HG03354 (cell line): ENCODE data around the gene FSCN2.

ENCODE experiments used
- ATAC-seq: cut with Tn5 transposase; IDR thresholded peaks from one replicate; pipeline ENCODE4 v1.9.1; 2021; ENCODE audit warnings: mild to moderate bottlenecking; ENCODE audit not compliant: unreplicated experiment, poor library complexity, severe bottlenecking

FSCN2 gene

GRCh38 chr17:81551458-81552243 is 23.5 kb downstream of the FSCN2 start:
- ATAC-seq, result peak; percentile 3

- ATAC-seq, result peak; percentile 50
Measured at GRCh38 chr17:81552244-81553017, 24.3 kb downstream of the FSCN2 start, which contains the start of gene FAAP100. Gene FAAP100 (minus strand): TSS chr17:81552353. CDS start chr17:81552330, 23 bp downstream.

GRCh38 chr17:81553018-81553615 is 24.9 kb downstream of the FSCN2 start:
- peak; percentile 52 for ATAC-seq

- no peak for ATAC-seq
Measured at GRCh38 chr17:81553616-81554181, 25.5 kb downstream of the FSCN2 start.

GRCh38 chr17:81556175-81556691 is 28.1 kb downstream of the FSCN2 start:
- ATAC-seq, result no peak

GRCh38 chr17:81556863-81557262 is 28.7 kb downstream of the FSCN2 start:
- no peak for ATAC-seq

- no peak for ATAC-seq
Measured at GRCh38 chr17:81557276-81558114, 29.3 kb downstream of the FSCN2 start.

GRCh38 chr17:81558115-81558468 is 29.9 kb downstream of the FSCN2 start:
- no peak for ATAC-seq

GRCh38 chr17:81558941-81559806 is 31.0 kb downstream of the FSCN2 start:
- ATAC-seq, result no peak

GRCh38 chr17:81561494-81561885 is 33.3 kb downstream of the FSCN2 start:
- no peak for ATAC-seq

GRCh38 chr17:81563861-81564586 is 35.8 kb downstream of the FSCN2 start:
- ATAC-seq, result no peak

GRCh38 chr17:81564778-81565177 is 36.6 kb downstream of the FSCN2 start:
- ATAC-seq, result no peak

- ATAC-seq, result no peak
Measured at GRCh38 chr17:81565231-81565630, 37.1 kb downstream of the FSCN2 start.

- ATAC-seq, result no peak
Measured at GRCh38 chr17:81566461-81567126, 38.4 kb downstream of the FSCN2 start.

GRCh38 chr17:81567191-81567590 is 39.0 kb downstream of the FSCN2 start:
- ATAC-seq, result no peak

- no peak for ATAC-seq
Measured at GRCh38 chr17:81568416-81568815, 40.2 kb downstream of the FSCN2 start.

GRCh38 chr17:81569986-81570514 is 41.9 kb downstream of the FSCN2 start:
- no peak for ATAC-seq
